ENCODE data around the gene CNRIP1.

DNA sequence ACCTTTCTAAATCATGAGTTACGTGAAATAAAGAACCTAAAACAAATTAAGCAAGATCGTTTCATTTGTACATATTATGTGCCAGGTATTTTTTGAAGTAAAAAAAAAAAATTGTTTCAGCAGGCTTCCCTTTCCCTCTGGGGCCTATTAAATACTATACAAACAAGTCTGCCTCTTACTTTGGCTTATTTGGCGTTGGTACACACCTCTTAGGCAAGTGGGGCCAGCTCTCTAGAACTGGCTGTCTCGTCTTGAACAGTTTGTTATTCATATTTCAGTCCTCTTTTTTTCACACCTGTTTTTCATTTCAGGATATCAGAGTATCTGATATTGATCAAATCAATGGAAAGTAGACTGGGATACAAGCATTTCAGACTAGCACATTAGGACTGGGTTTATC, 40.1 kb downstream of the CNRIP1 start:
- TF ChIP-seq SNAI2 (CRISPR knock-in tag; IDR thresholded peaks at IDR 0.05) (no peak), POU6F1 (CRISPR knock-in tag; IDR thresholded peaks at IDR 0.05; ENCODE audit: borderline replicate concordance, low read depth) (no peak), ZFP30 (CRISPR knock-in tag; IDR thresholded peaks at IDR 0.05) (no peak)
- TF ChIP-seq, protein P1, sequence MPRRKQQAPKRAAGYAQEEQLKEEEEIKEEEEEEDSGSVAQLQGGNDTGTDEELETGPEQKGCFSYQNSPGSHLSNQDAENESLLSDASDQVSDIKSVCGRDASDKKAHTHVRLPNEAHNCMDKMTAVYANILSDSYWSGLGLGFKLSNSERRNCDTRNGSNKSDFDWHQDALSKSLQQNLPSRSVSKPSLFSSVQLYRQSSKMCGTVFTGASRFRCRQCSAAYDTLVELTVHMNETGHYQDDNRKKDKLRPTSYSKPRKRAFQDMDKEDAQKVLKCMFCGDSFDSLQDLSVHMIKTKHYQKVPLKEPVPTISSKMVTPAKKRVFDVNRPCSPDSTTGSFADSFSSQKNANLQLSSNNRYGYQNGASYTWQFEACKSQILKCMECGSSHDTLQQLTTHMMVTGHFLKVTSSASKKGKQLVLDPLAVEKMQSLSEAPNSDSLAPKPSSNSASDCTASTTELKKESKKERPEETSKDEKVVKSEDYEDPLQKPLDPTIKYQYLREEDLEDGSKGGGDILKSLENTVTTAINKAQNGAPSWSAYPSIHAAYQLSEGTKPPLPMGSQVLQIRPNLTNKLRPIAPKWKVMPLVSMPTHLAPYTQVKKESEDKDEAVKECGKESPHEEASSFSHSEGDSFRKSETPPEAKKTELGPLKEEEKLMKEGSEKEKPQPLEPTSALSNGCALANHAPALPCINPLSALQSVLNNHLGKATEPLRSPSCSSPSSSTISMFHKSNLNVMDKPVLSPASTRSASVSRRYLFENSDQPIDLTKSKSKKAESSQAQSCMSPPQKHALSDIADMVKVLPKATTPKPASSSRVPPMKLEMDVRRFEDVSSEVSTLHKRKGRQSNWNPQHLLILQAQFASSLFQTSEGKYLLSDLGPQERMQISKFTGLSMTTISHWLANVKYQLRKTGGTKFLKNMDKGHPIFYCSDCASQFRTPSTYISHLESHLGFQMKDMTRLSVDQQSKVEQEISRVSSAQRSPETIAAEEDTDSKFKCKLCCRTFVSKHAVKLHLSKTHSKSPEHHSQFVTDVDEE (CRISPR knock-in tag; IDR thresholded peaks at IDR 0.05) = no peak
